Measurements from ENCODE around the gene DPH7.

DNA sequence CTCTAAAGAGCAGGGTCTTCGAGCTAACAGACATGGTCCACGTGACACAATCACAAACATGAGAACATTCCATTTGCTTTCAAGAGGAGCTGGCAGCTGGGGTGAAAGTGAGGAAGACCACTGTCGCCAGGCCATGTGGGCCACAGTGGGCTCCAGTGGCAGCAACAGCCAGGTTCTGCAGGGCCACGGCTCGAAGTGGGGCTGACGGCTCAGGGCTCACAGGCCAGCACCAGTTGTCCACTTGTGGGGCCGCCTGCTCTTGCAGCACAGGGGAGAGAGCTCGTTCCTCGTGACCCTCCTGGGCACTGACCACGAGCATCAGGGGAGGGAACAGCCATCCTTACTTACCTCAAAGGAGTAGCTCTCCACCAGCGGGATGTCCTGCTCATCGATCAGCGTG, 9.6 kb upstream of the DPH7 start:
- TF ChIP-seq, protein P1, sequence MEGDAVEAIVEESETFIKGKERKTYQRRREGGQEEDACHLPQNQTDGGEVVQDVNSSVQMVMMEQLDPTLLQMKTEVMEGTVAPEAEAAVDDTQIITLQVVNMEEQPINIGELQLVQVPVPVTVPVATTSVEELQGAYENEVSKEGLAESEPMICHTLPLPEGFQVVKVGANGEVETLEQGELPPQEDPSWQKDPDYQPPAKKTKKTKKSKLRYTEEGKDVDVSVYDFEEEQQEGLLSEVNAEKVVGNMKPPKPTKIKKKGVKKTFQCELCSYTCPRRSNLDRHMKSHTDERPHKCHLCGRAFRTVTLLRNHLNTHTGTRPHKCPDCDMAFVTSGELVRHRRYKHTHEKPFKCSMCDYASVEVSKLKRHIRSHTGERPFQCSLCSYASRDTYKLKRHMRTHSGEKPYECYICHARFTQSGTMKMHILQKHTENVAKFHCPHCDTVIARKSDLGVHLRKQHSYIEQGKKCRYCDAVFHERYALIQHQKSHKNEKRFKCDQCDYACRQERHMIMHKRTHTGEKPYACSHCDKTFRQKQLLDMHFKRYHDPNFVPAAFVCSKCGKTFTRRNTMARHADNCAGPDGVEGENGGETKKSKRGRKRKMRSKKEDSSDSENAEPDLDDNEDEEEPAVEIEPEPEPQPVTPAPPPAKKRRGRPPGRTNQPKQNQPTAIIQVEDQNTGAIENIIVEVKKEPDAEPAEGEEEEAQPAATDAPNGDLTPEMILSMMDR (IDR thresholded peaks at IDR 0.05) = no peak
- TF ChIP-seq EZH2phosphoT487 (IDR thresholded peaks at IDR 0.05) = no peak
